Measurements from ENCODE around the gene TSC2.

The TSC2 gene

GRCh38 chr16:2013527-2013926, 34.3 kb upstream of the TSC2 start:
- no peak for TF ChIP-seq POLR2A (IDR thresholded peaks at IDR 0.05; ENCODE audit: low read depth, low read length)
- TF ChIP-seq TAF1 (IDR thresholded peaks at IDR 0.05; ENCODE audit: borderline replicate concordance, low read depth, low read length): no peak
- TF ChIP-seq POLR2AphosphoS5 (IDR thresholded peaks at IDR 0.05; ENCODE audit: low read depth, low read length): no peak
- no peak for DNase-seq (ENCODE audit: insufficient read length)
- FAIRE-seq: no peak

DNA sequence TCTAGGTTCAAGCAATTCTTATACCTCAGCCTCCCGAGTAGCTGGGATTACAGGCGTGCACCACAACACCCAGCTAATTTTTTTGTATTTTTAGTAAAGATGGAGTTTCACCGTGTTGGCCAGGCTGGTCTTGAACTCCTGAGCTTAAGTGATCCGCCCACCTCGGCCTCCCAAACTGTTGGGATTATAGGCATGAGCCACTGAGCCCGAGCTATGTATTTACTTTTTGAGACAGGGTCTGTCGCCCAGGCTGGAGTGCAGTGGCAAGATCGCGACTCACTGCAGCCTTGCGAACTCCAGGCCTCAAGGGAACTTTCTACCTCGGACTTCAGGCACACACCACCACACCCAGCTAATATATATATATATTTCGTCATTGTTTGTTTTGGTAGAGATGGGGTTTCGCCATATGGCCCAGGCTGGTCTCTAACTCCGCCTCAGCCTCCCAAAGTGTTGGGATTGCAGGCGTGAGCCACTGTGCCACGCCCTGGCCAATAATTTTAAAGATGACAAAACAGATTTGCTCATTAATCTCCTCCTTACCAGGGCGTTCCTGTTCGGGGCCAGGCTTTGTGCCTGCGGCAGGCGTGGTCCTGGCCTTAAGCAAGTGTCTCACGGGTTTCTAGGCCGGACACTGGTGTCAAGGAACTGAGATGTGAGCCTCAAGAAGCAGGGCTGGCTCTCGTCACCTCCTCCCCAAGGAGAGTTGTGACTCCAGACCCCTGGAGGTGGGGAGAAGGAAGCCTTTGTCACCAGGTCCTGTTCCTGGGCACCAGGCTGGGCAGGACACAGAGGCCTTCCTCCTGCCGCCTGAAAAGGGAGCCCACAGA, 32.5 kb upstream of the TSC2 start:
- DNase-seq (ENCODE audit: insufficient read length): no peak
- no peak for FAIRE-seq
- TF ChIP-seq POLR2AphosphoS5 (IDR thresholded peaks at IDR 0.05; ENCODE audit: low read depth, low read length): no peak
- TF ChIP-seq POLR2A (IDR thresholded peaks at IDR 0.05; ENCODE audit: low read depth, low read length): no peak
- no peak for TF ChIP-seq TAF1 (IDR thresholded peaks at IDR 0.05; ENCODE audit: borderline replicate concordance, low read depth, low read length)

GRCh38 chr16:2015947-2016208, 31.9 kb upstream of the TSC2 start:
- no peak for DNase-seq (ENCODE audit: insufficient read length)
- FAIRE-seq: no peak
- TF ChIP-seq POLR2A (IDR thresholded peaks at IDR 0.05; ENCODE audit: low read depth, low read length): no peak
- no peak for TF ChIP-seq TAF1 (IDR thresholded peaks at IDR 0.05; ENCODE audit: borderline replicate concordance, low read depth, low read length)
- TF ChIP-seq POLR2AphosphoS5 (IDR thresholded peaks at IDR 0.05; ENCODE audit: low read depth, low read length): no peak

DNA sequence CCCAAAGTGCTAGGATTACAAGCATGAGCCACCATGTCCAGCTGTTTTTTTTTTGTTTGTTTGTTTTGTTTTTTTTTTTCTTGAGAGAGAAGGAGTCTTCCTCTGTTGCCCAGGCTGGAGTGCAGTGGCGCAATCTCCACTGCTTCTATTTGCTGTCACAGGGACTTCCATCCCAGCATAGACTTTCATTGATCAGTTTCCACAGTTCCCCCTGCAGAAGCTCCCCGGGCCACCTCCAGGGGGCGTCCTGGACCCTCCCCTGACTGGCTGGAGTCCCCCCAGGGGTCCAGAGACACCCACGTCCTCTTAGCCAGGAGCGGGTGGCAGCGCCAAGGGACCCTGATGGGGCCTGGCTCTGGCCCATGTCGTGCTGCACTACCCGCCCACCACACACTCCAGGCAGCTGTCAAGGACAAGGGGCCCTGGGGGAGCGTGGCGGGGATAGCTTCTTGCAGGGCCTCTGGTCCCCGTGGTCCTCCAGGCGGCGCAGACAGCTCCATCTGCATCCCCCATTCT, 31.3 kb upstream of the TSC2 start:
- no peak for DNase-seq (ENCODE audit: insufficient read length)
- no peak for FAIRE-seq
- no peak for TF ChIP-seq TAF1 (IDR thresholded peaks at IDR 0.05; ENCODE audit: borderline replicate concordance, low read depth, low read length)
- TF ChIP-seq POLR2A (IDR thresholded peaks at IDR 0.05; ENCODE audit: low read depth, low read length): no peak
- TF ChIP-seq POLR2AphosphoS5 (IDR thresholded peaks at IDR 0.05; ENCODE audit: low read depth, low read length): no peak

GRCh38 chr16:2019518-2019920, 28.3 kb upstream of the TSC2 start, which contains the start of gene NPW:
TSS of gene NPW (plus strand) at chr16:2019785.
- no peak for TF ChIP-seq POLR2A (IDR thresholded peaks at IDR 0.05; ENCODE audit: low read depth, low read length)
- no peak for TF ChIP-seq POLR2AphosphoS5 (IDR thresholded peaks at IDR 0.05; ENCODE audit: low read depth, low read length)
- no peak for TF ChIP-seq TAF1 (IDR thresholded peaks at IDR 0.05; ENCODE audit: borderline replicate concordance, low read depth, low read length)
- DNase-seq (ENCODE audit: insufficient read length) (no peak), FAIRE-seq (no peak)

DNA sequence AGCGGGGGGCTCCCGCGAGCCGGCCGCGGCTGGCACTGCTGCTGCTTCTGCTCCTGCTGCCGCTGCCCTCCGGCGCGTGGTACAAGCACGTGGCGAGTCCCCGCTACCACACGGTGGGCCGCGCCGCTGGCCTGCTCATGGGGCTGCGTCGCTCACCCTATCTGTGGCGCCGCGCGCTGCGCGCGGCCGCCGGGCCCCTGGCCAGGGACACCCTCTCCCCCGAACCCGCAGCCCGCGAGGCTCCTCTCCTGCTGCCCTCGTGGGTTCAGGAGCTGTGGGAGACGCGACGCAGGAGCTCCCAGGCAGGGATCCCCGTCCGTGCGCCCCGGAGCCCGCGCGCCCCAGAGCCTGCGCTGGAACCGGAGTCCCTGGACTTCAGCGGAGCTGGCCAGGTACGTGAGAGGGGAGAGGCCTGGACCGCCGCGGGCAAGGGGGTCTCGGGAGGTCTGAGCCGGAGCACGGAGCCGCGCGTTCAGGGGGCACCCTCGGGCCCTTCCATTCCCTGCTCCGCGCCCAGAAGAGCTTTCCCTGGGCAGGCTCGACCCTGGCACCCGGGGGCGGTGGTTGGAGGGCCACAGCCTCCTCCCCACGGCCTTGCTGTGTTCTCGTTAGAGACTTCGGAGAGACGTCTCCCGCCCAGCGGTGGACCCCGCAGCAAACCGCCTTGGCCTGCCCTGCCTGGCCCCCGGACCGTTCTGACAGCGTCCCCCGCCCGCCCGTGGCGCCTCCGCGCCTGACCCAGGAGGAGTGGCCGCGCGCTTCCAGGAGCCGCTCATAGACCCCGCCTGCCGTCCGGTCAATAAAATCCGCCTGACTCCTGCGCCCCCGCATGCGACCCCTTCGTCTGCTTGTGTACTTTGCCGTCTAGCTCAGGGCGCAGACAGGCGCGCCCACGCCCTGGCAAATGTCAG, 27.6 kb upstream of the TSC2 start:
- TF ChIP-seq POLR2AphosphoS5 (IDR thresholded peaks at IDR 0.05; ENCODE audit: low read depth, low read length): no peak
- TF ChIP-seq TAF1 (IDR thresholded peaks at IDR 0.05; ENCODE audit: borderline replicate concordance, low read depth, low read length): no peak
- no peak for TF ChIP-seq POLR2A (IDR thresholded peaks at IDR 0.05; ENCODE audit: low read depth, low read length)
- DNase-seq (ENCODE audit: insufficient read length) (no peak), FAIRE-seq (no peak)

- no peak for TF ChIP-seq POLR2A (IDR thresholded peaks at IDR 0.05; ENCODE audit: low read depth, low read length)
- TF ChIP-seq TAF1 (IDR thresholded peaks at IDR 0.05; ENCODE audit: borderline replicate concordance, low read depth, low read length): no peak
- no peak for TF ChIP-seq POLR2AphosphoS5 (IDR thresholded peaks at IDR 0.05; ENCODE audit: low read depth, low read length)
- FAIRE-seq (no peak), DNase-seq (ENCODE audit: insufficient read length) (no peak)
Observed at GRCh38 chr16:2022723-2023091, 25.1 kb upstream of the TSC2 start.

DNA sequence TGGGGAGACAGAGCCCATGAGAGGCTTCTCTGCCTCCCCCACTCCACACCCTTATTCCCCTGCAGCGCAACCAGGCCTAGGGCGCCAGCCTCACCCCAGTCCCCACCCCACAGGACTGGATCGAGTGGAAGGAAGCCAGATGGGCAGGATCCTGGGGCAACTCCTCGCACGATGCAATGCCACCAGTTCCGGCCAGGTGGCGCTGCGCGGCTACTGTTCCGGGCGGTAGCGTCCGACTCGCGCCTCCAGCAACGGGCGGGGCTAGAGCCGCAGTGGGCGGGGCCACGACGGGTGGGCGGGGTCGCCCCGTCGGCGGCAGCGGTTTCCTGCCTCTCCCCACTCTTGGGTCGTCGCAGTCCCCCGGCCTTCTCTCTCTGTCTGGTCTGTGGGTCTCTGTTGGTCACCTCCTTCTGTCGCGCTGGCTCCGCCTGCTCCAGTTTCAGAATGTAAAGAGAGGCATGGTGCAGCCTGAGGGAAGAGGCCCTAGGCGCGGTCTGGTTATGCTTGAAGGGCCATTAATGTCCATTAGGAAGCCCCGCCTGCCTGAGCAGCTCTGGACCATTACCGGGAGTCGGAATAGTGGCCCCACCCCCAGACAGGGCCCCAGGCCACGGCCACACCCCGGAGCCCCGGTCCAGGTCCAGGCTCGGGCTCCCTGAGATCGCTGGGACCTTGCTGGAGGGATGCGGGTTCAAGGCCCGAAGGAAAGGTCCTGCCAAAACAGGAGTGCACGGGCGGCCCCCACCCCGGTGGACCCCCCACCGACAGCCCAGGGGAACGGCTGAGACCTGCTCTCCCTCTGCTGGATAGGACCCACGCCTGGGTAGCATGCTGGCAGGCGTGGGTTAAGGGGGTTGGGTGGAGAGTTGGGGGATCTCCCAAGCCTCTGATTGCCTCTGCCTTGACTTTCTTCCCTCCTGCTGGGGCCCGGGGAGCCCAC, 24.4 kb upstream of the TSC2 start:
- FAIRE-seq (peak; percentile 99), DNase-seq (ENCODE audit: insufficient read length) (peak; percentile 99)
- no peak; the same call in 1 of the 2 replicates for TF ChIP-seq POLR2A (IDR thresholded peaks at IDR 0.05; ENCODE audit: low read depth, low read length)

- FAIRE-seq (no peak), DNase-seq (ENCODE audit: insufficient read length) (no peak)
- no peak for TF ChIP-seq TAF1 (IDR thresholded peaks at IDR 0.05; ENCODE audit: borderline replicate concordance, low read depth, low read length)
- no peak for TF ChIP-seq POLR2AphosphoS5 (IDR thresholded peaks at IDR 0.05; ENCODE audit: low read depth, low read length)
Observed at GRCh38 chr16:2024032-2024420, 23.8 kb upstream of the TSC2 start.

GRCh38 chr16:2025251-2025650, 22.5 kb upstream of the TSC2 start:
- TF ChIP-seq POLR2AphosphoS5 (IDR thresholded peaks at IDR 0.05; ENCODE audit: low read depth, low read length): no peak
- no peak for TF ChIP-seq TAF1 (IDR thresholded peaks at IDR 0.05; ENCODE audit: borderline replicate concordance, low read depth, low read length)
- TF ChIP-seq POLR2A (IDR thresholded peaks at IDR 0.05; ENCODE audit: low read depth, low read length): no peak
- FAIRE-seq: no peak
- DNase-seq (ENCODE audit: insufficient read length): no peak

DNA sequence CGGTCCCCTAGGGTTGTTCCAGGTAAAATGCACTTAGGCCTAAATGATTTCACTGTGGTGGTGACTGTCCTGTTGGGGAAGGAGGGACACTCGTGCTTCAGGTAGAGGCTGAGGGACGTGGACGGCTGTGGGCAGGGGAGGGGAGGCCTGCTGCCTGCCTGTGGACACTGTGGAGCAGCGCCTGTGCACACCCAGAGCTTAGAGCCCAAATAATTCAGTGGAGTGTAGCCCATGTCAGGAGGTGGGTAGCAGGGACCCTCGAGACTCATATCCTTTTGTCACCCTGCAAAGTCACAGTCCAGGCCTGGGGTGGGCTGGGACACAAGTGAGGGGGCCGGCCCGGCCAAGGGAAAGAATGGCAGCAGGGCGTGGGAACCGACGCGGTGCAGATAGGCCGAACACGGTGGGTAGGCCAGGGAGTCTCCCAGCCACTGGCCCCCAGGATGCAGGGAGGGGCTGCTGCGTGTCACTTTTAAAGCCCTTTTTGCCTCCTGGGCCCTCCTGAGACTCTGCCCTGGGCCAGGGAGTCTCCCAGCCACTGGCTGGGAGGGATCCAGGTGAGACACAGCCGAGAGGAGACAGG, 21.8 kb upstream of the TSC2 start:
- TF ChIP-seq TAF1 (IDR thresholded peaks at IDR 0.05; ENCODE audit: borderline replicate concordance, low read depth, low read length) (no peak), POLR2A (IDR thresholded peaks at IDR 0.05; ENCODE audit: low read depth, low read length) (no peak), POLR2AphosphoS5 (IDR thresholded peaks at IDR 0.05; ENCODE audit: low read depth, low read length) (no peak)
- FAIRE-seq (no peak), DNase-seq (ENCODE audit: insufficient read length) (no peak)

Data from GM12892 (cell line).